Fibroblast of lung (primary cell): ENCODE data around the gene NPFFR1.

ENCODE experiments used
- CTCF ChIP-seq, 2 donors: IDR thresholded peaks in 1 of 2; conservative IDR thresholded peaks in 1 of 2; 1 replicate in 1 of 2; 2 replicates in 1 of 2; pipeline ENCODE4 v1.5.1; 2011 to 2012; ENCODE audit warnings: low read length in 2 of 2, control low read depth in 1 of 2, inconsistent platforms in 1 of 2, low read depth in 1 of 2, mild to moderate bottlenecking in 1 of 2
- EZH2 ChIP-seq: IDR thresholded peaks from 2 replicates; pipeline ENCODE4 v1.5.1; 2012; ENCODE audit warnings: low read length, control low read depth, mild to moderate bottlenecking; ENCODE audit errors: missing control alignments

- no peak for TF ChIP-seq CTCF (conservative IDR thresholded peaks at IDR 0.05 in 1 of 2, IDR thresholded peaks at IDR 0.05 in 1 of 2; ENCODE audit: low read depth in 1 of 2, low read length in 2 of 2)
- no peak for TF ChIP-seq EZH2
Observed at GRCh38 chr10:70303730-70304129, 19.9 kb upstream of the NPFFR1 start.
